ENCODE data around the gene ADAMTS14. TPM values are rescaled to one million over a fixed set of nuclear protein-coding genes. Genes with fewer than 3 reads are reported as not detected.

ADAMTS14 gene
- total and polyA plus RNA-seq, 12 donors = under 0.01 to 1.2 (median 0.34) TPM; not detected in 3

GRCh38 chr10:70730955-70731354 lies 58.6 kb downstream of the ADAMTS14 start:
- Histone ChIP-seq H3K4me3 (no peak overlapping the region), H3K9me3 (replicated peaks in 1 of 3) (no peaks in the 10 kb centered on the region), H3K27ac (no peak overlapping the region), H3K4me1 (replicated peaks in 1 of 2) (no peaks in the 10 kb centered on the region), H3K27me3 (no peaks in the 10 kb centered on the region), H3K36me3 (replicated peaks in 1 of 2) (no peaks in the 10 kb centered on the region)
- DNase-seq = no peak
- no peak for TF ChIP-seq POLR2A (IDR thresholded peaks at IDR 0.05)
- no peak for TF ChIP-seq CTCF (IDR thresholded peaks at IDR 0.05)
- 68 to 100% (median 79%) methylated on average over 2 of the region's 2 CpGs for WGBS, 4 donors
- intact Hi-C loops (cut with DNase I) = no loop called here

- no peak overlapping the region for H3K4me3 ChIP-seq
- H3K36me3 ChIP-seq (replicated peaks in 1 of 2) = no peaks in the 10 kb centered on the region
- DNase-seq = no peak
- H3K27me3 ChIP-seq = no peaks in the 10 kb centered on the region
- no peaks in the 10 kb centered on the region for H3K4me1 ChIP-seq (replicated peaks in 1 of 2)
- 92 to 100% (median 92%) methylated on average over 3 to 4 of the region's 4 CpGs for WGBS, 4 donors
- no peak overlapping the region for H3K27ac ChIP-seq
- no peaks in the 10 kb centered on the region for H3K9me3 ChIP-seq (replicated peaks in 1 of 3)
- intact Hi-C loops (cut with DNase I) = no loop called here
- TF ChIP-seq CTCF (IDR thresholded peaks at IDR 0.05) (no peak), POLR2A (IDR thresholded peaks at IDR 0.05) (no peak)
Observed at GRCh38 chr10:70732569-70732968, 60.3 kb downstream of the ADAMTS14 start.

DNA sequence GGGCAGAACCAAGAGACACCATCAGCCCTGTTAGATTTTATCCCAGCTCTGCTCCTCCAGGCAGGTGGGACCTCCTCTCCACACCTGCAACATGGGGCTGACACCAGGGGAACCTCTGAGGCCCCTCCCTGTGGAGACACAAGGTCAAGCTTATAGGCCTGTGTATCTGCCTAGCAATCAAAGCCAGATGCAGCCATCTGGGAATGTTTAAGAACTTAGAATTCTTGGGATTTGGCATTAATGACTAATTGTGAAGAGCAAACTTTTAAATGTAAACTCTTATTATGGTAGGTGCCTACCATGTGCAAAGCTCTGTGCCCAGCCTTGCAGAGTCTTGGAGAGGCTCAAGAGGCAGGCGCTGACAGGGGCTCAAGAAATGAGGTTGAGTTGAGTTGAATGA lies 60.7 kb downstream of the ADAMTS14 start:
- intact Hi-C loops (cut with DNase I) = no loop called here

DNA sequence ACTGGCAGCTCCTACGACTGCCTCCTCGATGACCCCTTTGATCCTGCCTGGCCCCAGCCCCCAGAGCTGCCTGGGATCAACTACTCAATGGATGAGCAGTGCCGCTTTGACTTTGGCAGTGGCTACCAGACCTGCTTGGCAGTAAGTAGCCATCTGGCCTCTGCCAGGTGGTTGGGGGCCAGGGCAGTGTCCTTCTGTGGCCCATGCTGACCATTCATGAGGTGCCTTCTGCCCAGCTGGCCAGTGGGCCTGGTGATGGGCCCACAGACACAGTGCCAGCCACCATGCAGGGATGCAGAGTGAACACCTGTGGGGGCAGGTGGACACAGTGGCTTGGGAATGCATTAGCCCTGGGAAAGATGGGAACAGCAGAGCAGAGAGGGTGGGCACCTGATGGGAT lies 62.9 kb downstream of the ADAMTS14 start:
- WGBS, 4 donors = 91 to 100% (median 96%) methylated on average over 1 to 3 of the region's 3 CpGs

More for the DNA sequence above, 60.7 kb downstream of the ADAMTS14 start:
- no peaks in the 10 kb centered on the region for H3K4me1 ChIP-seq (replicated peaks in 1 of 2)
- no peaks in the 10 kb centered on the region for H3K36me3 ChIP-seq (replicated peaks in 1 of 2)
- TF ChIP-seq CTCF (IDR thresholded peaks at IDR 0.05) (no peak), POLR2A (IDR thresholded peaks at IDR 0.05) (no peak)
- no peaks in the 10 kb centered on the region for H3K9me3 ChIP-seq (replicated peaks in 1 of 3)
- H3K27me3 ChIP-seq = no peaks in the 10 kb centered on the region
- H3K27ac ChIP-seq = no peak overlapping the region
- no peak for DNase-seq
- H3K4me3 ChIP-seq = no peak overlapping the region
- WGBS, 4 donors = 95 to 100% (median 100%) methylated on average over 1 of the region's 1 CpG

More for the DNA sequence above, 62.9 kb downstream of the ADAMTS14 start:
- no peak overlapping the region for H3K4me3 ChIP-seq
- no peak overlapping the region for H3K27ac ChIP-seq
- no peaks in the 10 kb centered on the region for H3K36me3 ChIP-seq (replicated peaks in 1 of 2)
- TF ChIP-seq POLR2A (IDR thresholded peaks at IDR 0.05) (no peak), CTCF (IDR thresholded peaks at IDR 0.05) (no peak)
- H3K9me3 ChIP-seq (replicated peaks in 1 of 3) = no peaks in the 10 kb centered on the region
- intact Hi-C loops (cut with DNase I) = no loop called here
- no peak for DNase-seq
- H3K4me1 ChIP-seq (replicated peaks in 1 of 2) = no peaks in the 10 kb centered on the region
- H3K27me3 ChIP-seq = no peaks in the 10 kb centered on the region

Measured in adrenal gland (tissue), 12 donors.